Thymus (tissue), 11 donors: ENCODE data around the gene CHI3L1. TPM values are rescaled to one million over a fixed set of nuclear protein-coding genes. Genes with fewer than 3 reads are reported as not detected.

Experiments used
- DNase-seq, 9 donors: peaks; one replicate each; pipeline ENCODE4 v3.0.0-alpha.2; 2013; ENCODE audit warnings: low spot score in 9 of 9, low read depth in 6 of 9, missing footprints in 1 of 9
- H3K27ac ChIP-seq, 2 donors: one replicate each; pipeline ENCODE4 v1.5.1; 2013; ENCODE audit warnings: control low read depth in 1 of 2, low read depth in 1 of 2, low read length in 1 of 2, mild to moderate bottlenecking in 1 of 2, moderate library complexity in 1 of 2
- H3K27me3 ChIP-seq, 2 donors: one replicate each; pipeline ENCODE4 v1.5.1; 2013; ENCODE audit warnings: low read length in 1 of 2; ENCODE audit not compliant: control insufficient read depth in 2 of 2, insufficient read depth in 1 of 2
- H3K36me3 ChIP-seq, 2 donors: one replicate each; pipeline ENCODE4 v1.5.1; 2013; ENCODE audit warnings: low read length in 1 of 2, mild to moderate bottlenecking in 1 of 2, moderate library complexity in 1 of 2; ENCODE audit not compliant: control insufficient read depth in 2 of 2, insufficient read depth in 2 of 2
- H3K4me1 ChIP-seq, 2 donors: one replicate each; pipeline ENCODE4 v1.5.1; 2013; ENCODE audit warnings: low read length in 2 of 2; ENCODE audit not compliant: control insufficient read depth in 2 of 2, insufficient read depth in 2 of 2
- H3K4me3 ChIP-seq, 2 donors: one replicate each; pipeline ENCODE4 v1.5.1; 2013; ENCODE audit warnings: low read length in 2 of 2, control low read depth in 1 of 2, mild to moderate bottlenecking in 1 of 2
- H3K9me3 ChIP-seq, 2 donors: one replicate each; pipeline ENCODE4 v1.5.1; 2013; ENCODE audit warnings: low read length in 1 of 2, mild to moderate bottlenecking in 1 of 2; ENCODE audit not compliant: control insufficient read depth in 2 of 2, insufficient read depth in 1 of 2
- WGBS: extraction: QIAGEN DNeasy Blood & Tissue Kit; methylation state at CpG from one replicate; pipeline ENCODE4 v1.1.7; 2013; 5-methylcytosine and 5-hydroxymethylcytosine counted together
- polyA plus RNA-seq: library from polyadenylated mRNA; stranded (reverse); fragments of 200-250 nt; gene quantifications from one replicate; pipeline ENCODE4 v1.2.3, GENCODE V29; 2013
- total RNA-seq: library from RNA; stranded (reverse); fragments of 120-200 nt; gene quantifications from one replicate; pipeline ENCODE4 v1.2.4, GENCODE V29; 2013
- donor health status: healthy.

CHI3L1 gene
- total and polyA plus RNA-seq, 2 donors = 7.4 to 26.8 TPM

- H3K4me3 ChIP-seq = no peak overlapping the region
- H3K36me3 ChIP-seq = no peaks in the 10 kb centered on the region
- DNase-seq = no peak
- no peak overlapping the region for H3K27ac ChIP-seq
- H3K4me1 ChIP-seq = no peaks in the 10 kb centered on the region
- 95% methylated on average over 4 of the region's 4 CpGs for WGBS
- H3K27me3 ChIP-seq = peaks cover 0 to 32% of the 10 kb centered on the region in 2 donors
- H3K9me3 ChIP-seq = no peaks in the 10 kb centered on the region
These were observed 49.2 kb downstream of the CHI3L1 start for GRCh38 chr1:203137324-203137723.

GRCh38 chr1:203136409-203137042, 50.0 kb downstream of the CHI3L1 start:
- H3K9me3 ChIP-seq = no peaks in the 10 kb centered on the region
- peaks cover 0 to 38% of the 10 kb centered on the region in 2 donors for H3K27me3 ChIP-seq
- H3K27ac ChIP-seq = no peak overlapping the region
- WGBS = 98% methylated on average over 1 of the region's 1 CpG
- no peaks in the 10 kb centered on the region for H3K4me1 ChIP-seq
- H3K4me3 ChIP-seq = no peak overlapping the region
- H3K36me3 ChIP-seq = no peaks in the 10 kb centered on the region
- DNase-seq = no peak

- 4% methylated on average over 8 of the region's 8 CpGs for WGBS
- H3K36me3 ChIP-seq = no peaks in the 10 kb centered on the region
- peaks cover 0 to 40% of the 10 kb centered on the region in 2 donors for H3K27me3 ChIP-seq
- no peak overlapping the region for H3K27ac ChIP-seq
- H3K9me3 ChIP-seq = no peaks in the 10 kb centered on the region
- no peak overlapping the region for H3K4me3 ChIP-seq
- H3K4me1 ChIP-seq = no peaks in the 10 kb centered on the region
- DNase-seq = no peak
These were observed 50.7 kb downstream of the CHI3L1 start for GRCh38 chr1:203135636-203136305.

GRCh38 chr1:203133970-203134725, 52.4 kb downstream of the CHI3L1 start:
- Histone ChIP-seq H3K4me3 (no peak overlapping the region), H3K36me3 (no peaks in the 10 kb centered on the region), H3K4me1 (no peaks in the 10 kb centered on the region), H3K9me3 (no peaks in the 10 kb centered on the region), H3K27ac (no peak overlapping the region), H3K27me3 (peaks cover 2 to 55% of the 10 kb centered on the region in 2 donors)
- 95% methylated on average over 12 of the region's 12 CpGs for WGBS
- DNase-seq = no peak

- 94% methylated on average over 9 of the region's 9 CpGs for WGBS
- Histone ChIP-seq H3K4me3 (no peak overlapping the region), H3K9me3 (no peaks in the 10 kb centered on the region), H3K27ac (no peak overlapping the region), H3K27me3 (peaks cover 27 to 77% of the 10 kb centered on the region in 2 donors), H3K4me1 (peaks cover 0 to 8% of the 10 kb centered on the region in 2 donors), H3K36me3 (no peaks in the 10 kb centered on the region)
- no peak for DNase-seq
These were observed 54.8 kb downstream of the CHI3L1 start for GRCh38 chr1:203131548-203132200.

GRCh38 chr1:203130358-203130985, 56.0 kb downstream of the CHI3L1 start:
- Histone ChIP-seq H3K4me1 (peaks cover 0 to 8% of the 10 kb centered on the region in 2 donors), H3K27me3 (peaks cover 32 to 79% of the 10 kb centered on the region in 2 donors), H3K36me3 (no peaks in the 10 kb centered on the region), H3K9me3 (no peaks in the 10 kb centered on the region), H3K4me3 (no peak overlapping the region), H3K27ac (no peak overlapping the region)
- DNase-seq = no peak
- WGBS = 90% methylated on average over 3 of the region's 3 CpGs

- Histone ChIP-seq H3K4me3 (no peak overlapping the region), H3K4me1 (peaks cover 0 to 8% of the 10 kb centered on the region in 2 donors), H3K36me3 (no peaks in the 10 kb centered on the region), H3K27ac (no peak overlapping the region), H3K9me3 (no peaks in the 10 kb centered on the region), H3K27me3 (peaks cover 32 to 81% of the 10 kb centered on the region in 2 donors)
- DNase-seq = no peak
- 93% methylated on average over 7 of the region's 7 CpGs for WGBS
These were observed 56.8 kb downstream of the CHI3L1 start for GRCh38 chr1:203129501-203130231.
